Fibroblast of pulmonary artery (primary cell): Measurements from ENCODE around the gene MYOZ2.

Experiments
- DNase-seq: peaks from one replicate; pipeline ENCODE4 v3.0.0-alpha.2; 2010; ENCODE audit warnings: low read depth
- H3K4me3 ChIP-seq: replicated peaks from 2 replicates; pipeline ENCODE4 v1.5.1; 2011; ENCODE audit warnings: low read depth, mild to moderate bottlenecking, control low read depth, low read length, moderate library complexity
- CTCF ChIP-seq: IDR thresholded peaks from 2 replicates; pipeline ENCODE4 v1.5.1; 2011; ENCODE audit warnings: mild to moderate bottlenecking, control low read depth, low read length, inconsistent platforms; ENCODE audit errors: missing control alignments

Gene MYOZ2

GRCh38 chr4:119099227-119099810, 36.3 kb upstream of the MYOZ2 start:
- H3K4me3 ChIP-seq, result no peak overlapping the region
- no peak for TF ChIP-seq CTCF
- DNase-seq, result peak; percentile 49

- TF ChIP-seq CTCF, result no peak
- no peak overlapping the region for H3K4me3 ChIP-seq
- peak; percentile 22 for DNase-seq
Measured at GRCh38 chr4:119100655-119101054, 35.0 kb upstream of the MYOZ2 start.

- no peak overlapping the region for H3K4me3 ChIP-seq
- no peak for TF ChIP-seq CTCF
- DNase-seq, result peak; percentile 98
Measured at GRCh38 chr4:119103263-119103662, 32.4 kb upstream of the MYOZ2 start.

DNA sequence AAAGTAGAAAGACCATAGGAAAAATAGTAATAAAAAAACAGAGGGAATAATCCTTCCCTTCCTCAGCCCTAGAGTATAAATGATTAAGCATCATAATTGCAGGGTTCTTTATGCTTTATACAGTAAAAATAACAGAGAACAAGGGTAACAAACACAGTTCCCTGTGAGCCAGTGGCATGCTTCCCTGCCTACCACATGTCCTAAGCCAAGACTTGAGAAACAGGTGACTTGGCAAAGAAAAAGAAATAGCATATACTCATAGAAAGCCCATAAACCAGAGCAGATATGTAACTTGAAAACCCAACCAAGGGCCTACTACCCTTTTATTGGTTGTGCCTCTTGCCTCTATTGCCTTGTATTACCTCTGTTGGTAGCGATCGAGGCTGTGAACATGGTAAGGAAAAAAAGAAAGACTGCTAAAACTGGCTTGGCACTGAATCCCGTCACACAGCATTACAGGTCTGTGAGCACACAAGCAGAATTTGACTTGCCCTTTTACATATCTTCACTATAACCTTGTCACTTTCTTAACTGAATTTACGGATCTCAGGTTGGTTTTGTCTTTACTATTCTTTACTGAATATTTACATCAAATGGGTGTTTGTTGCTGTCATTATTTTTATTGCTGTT, 30.9 kb upstream of the MYOZ2 start:
- H3K4me3 ChIP-seq, result no peak overlapping the region
- TF ChIP-seq CTCF, result no peak
- no peak for DNase-seq

- TF ChIP-seq CTCF, result no peak
- no peak overlapping the region for H3K4me3 ChIP-seq
- DNase-seq, result peak; percentile 53
Measured at GRCh38 chr4:119105605-119106004, 30.0 kb upstream of the MYOZ2 start.

- no peak overlapping the region for H3K4me3 ChIP-seq
- TF ChIP-seq CTCF, result no peak
- peak; percentile 38 for DNase-seq
Measured at GRCh38 chr4:119106036-119107000, 29.3 kb upstream of the MYOZ2 start.
